Keratinocyte (primary cell): ENCODE measurements around the gene INSC. TPM values are rescaled to one million over a fixed set of nuclear protein-coding genes. Genes with fewer than 3 reads are reported as not detected.

Source experiments
- DNase-seq: peaks from one replicate; pipeline ENCODE4 v3.0.0-alpha.2; 2011; ENCODE audit warnings: low read depth, missing footprints, low spot score
- FAIRE-seq: peaks from 2 replicates; lab custom pipeline; 2011; peaks lifted over from hg19 to GRCh38; lab: Jason Lieb, UNC
- H2AFZ ChIP-seq: 2 replicates; pipeline ENCODE4 v1.6.0; 2012; ENCODE audit warnings: low read length, control low read depth, inconsistent platforms; ENCODE audit not compliant: control insufficient read depth
- H3K27ac ChIP-seq: 2 replicates; pipeline ENCODE4 v1.5.1; 2011; ENCODE audit warnings: low read length; ENCODE audit not compliant: control insufficient read depth, insufficient read depth
- H3K27me3 ChIP-seq: 3 replicates; pipeline ENCODE4 v1.6.0; 2011; ENCODE audit warnings: low read length; ENCODE audit not compliant: control insufficient read depth, insufficient read depth; ENCODE audit errors: extremely low read depth
- H3K36me3 ChIP-seq, 2 experiments: 2 replicates in 1 of 2; 3 replicates in 1 of 2; pipeline ENCODE4 v1.5.1; 2011; ENCODE audit warnings: low read length in 2 of 2, mild to moderate bottlenecking in 1 of 2; ENCODE audit not compliant: control insufficient read depth in 2 of 2, insufficient read depth in 2 of 2; ENCODE audit errors: extremely low read depth in 1 of 2
- H3K4me1 ChIP-seq: 3 replicates; pipeline ENCODE4 v1.5.1; 2011; ENCODE audit warnings: low read length; ENCODE audit not compliant: control insufficient read depth, insufficient read depth; ENCODE audit errors: extremely low read depth
- H3K4me2 ChIP-seq: 3 replicates; pipeline ENCODE4 v1.6.0; 2011; ENCODE audit warnings: low read depth, low read length; ENCODE audit not compliant: control insufficient read depth, insufficient read depth; ENCODE audit errors: extremely low read depth
- H3K4me3 ChIP-seq, 3 experiments: fragments of 200-600 bp in 1 of 3; sonication (generic) in 1 of 3; 2 replicates in 2 of 3; 3 replicates in 1 of 3; pipeline ENCODE4 v1.5.1; 2011 to 2016; ENCODE audit warnings: low read length in 3 of 3, mild to moderate bottlenecking in 3 of 3, control low read depth in 2 of 3, inconsistent platforms in 1 of 3, low read depth in 1 of 3, mixed read lengths in 1 of 3, mixed run types in 1 of 3, moderate library complexity in 1 of 3; ENCODE audit not compliant: control insufficient read depth in 2 of 3, insufficient read depth in 2 of 3; ENCODE audit errors: extremely low read depth in 1 of 3
- H3K79me2 ChIP-seq: 2 replicates; pipeline ENCODE4 v1.6.0; 2012; ENCODE audit warnings: low read length; ENCODE audit not compliant: control insufficient read depth, insufficient read depth
- H3K9ac ChIP-seq: 3 replicates; pipeline ENCODE4 v1.6.0; 2011; ENCODE audit warnings: low read length; ENCODE audit not compliant: control insufficient read depth, insufficient read depth; ENCODE audit errors: extremely low read depth
- H3K9me1 ChIP-seq: 3 replicates; pipeline ENCODE4 v1.6.0; 2011; ENCODE audit warnings: low read length; ENCODE audit not compliant: control insufficient read depth, insufficient read depth; ENCODE audit errors: extremely low read depth
- H3K9me3 ChIP-seq: 2 replicates; pipeline ENCODE4 v1.5.1; 2012; ENCODE audit warnings: low read depth, low read length; ENCODE audit not compliant: control insufficient read depth
- H4K20me1 ChIP-seq: 3 replicates; pipeline ENCODE4 v1.6.0; 2011; ENCODE audit warnings: low read length; ENCODE audit not compliant: control insufficient read depth, insufficient read depth; ENCODE audit errors: extremely low read depth
- EZH2 ChIP-seq: IDR thresholded peaks from one replicate; pipeline ENCODE4 v1.6.1; 2012; ENCODE audit warnings: inconsistent platforms, mild to moderate bottlenecking, low read length, moderate library complexity
- dilution Hi-C: fragments of 300-500 bp; cut with MboI; formaldehyde crosslinking; loops from one replicate; pipeline ENCODE4 v1.7.0; 2020; ENCODE audit warnings: low sequenced_read_pairs; ENCODE audit not compliant: extremely low pct_ligation_motif_present
- polyA plus RNA-seq, 5 experiments: library from polyadenylated mRNA; depleted of rRNA in 3 of 5; stranded (reverse) in 3 of 5; stranded (forward) in 1 of 5; unstranded in 1 of 5; fragments of >200 nt; gene quantifications; 1 replicate in 1 of 5; 2 replicates in 3 of 5; 3 replicates in 1 of 5; pipeline versions ENCODE4 v1.2.1 to v1.2.3, GENCODE V29; 2011 to 2012; ENCODE audit warnings: missing spikeins in 2 of 5, low read depth in 1 of 5, low replicate concordance in 1 of 5
- TF ChIP-seq, protein P1 (sequence below), 3 experiments: IDR thresholded peaks in 1 of 3; conservative IDR thresholded peaks in 1 of 3; optimal IDR thresholded peaks in 1 of 3; 2 replicates in 2 of 3; 3 replicates in 1 of 3; pipeline versions ENCODE3 to v1.5.1; 2011; ENCODE audit warnings: low read length in 3 of 3, mild to moderate bottlenecking in 3 of 3, moderate library complexity in 2 of 3, control low read depth in 1 of 3, inconsistent platforms in 1 of 3; ENCODE audit not compliant: insufficient read depth in 2 of 3; ENCODE audit errors: extremely low read depth in 1 of 3

Gene INSC
- polyA plus RNA-seq, 1 donor (not counting 4 experiments of a cell fraction or from before 2014, with no cell fraction given): 0.13 TPM

DNA sequence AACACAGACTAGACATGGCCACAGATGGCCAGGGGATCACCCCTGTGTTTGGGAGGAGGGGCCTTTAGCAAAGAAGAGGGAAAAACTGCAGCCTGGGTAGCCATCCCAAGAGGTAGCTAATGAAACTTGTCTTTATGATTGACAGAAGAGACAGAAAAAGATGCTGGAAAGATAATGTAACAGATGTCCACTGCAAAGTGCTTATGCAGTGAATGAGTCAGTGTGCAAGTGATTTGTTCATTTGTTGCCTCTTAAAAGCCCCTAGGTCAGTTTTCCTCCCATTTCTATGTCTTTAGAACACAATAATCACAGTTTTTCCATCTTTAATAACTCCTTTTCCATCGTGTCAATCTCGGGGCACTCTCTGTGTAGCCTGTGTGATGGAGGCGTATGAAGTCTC is 57.2 kb downstream of the INSC start:
- Histone ChIP-seq H3K9me1 (no peaks in the 10 kb centered on the region), H3K27ac (no peak overlapping the region), H3K9ac (no peak overlapping the region), H3K4me3 (no peak overlapping the region), H4K20me1 (no peaks in the 10 kb centered on the region), H3K36me3 (no peaks in the 10 kb centered on the region), H3K79me2 (no peaks in the 10 kb centered on the region), H3K4me2 (no peak overlapping the region), H2AFZ (no peak overlapping the region), H3K27me3 (no peaks in the 10 kb centered on the region), H3K4me1 (no peaks in the 10 kb centered on the region), H3K9me3 (no peaks in the 10 kb centered on the region)
- dilution Hi-C loops: no loop called here
- no peak for DNase-seq
- FAIRE-seq: no peak
- TF ChIP-seq, protein P1, sequence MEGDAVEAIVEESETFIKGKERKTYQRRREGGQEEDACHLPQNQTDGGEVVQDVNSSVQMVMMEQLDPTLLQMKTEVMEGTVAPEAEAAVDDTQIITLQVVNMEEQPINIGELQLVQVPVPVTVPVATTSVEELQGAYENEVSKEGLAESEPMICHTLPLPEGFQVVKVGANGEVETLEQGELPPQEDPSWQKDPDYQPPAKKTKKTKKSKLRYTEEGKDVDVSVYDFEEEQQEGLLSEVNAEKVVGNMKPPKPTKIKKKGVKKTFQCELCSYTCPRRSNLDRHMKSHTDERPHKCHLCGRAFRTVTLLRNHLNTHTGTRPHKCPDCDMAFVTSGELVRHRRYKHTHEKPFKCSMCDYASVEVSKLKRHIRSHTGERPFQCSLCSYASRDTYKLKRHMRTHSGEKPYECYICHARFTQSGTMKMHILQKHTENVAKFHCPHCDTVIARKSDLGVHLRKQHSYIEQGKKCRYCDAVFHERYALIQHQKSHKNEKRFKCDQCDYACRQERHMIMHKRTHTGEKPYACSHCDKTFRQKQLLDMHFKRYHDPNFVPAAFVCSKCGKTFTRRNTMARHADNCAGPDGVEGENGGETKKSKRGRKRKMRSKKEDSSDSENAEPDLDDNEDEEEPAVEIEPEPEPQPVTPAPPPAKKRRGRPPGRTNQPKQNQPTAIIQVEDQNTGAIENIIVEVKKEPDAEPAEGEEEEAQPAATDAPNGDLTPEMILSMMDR (optimal IDR thresholded peaks at IDR 0.05 in 1 of 3, IDR thresholded peaks at IDR 0.05 in 1 of 3, conservative IDR thresholded peaks at IDR 0.05 in 1 of 3; ENCODE audit: extremely low read depth in 1 of 3, insufficient read depth in 2 of 3, low read length in 3 of 3): no peak
- no peak for TF ChIP-seq EZH2

DNA sequence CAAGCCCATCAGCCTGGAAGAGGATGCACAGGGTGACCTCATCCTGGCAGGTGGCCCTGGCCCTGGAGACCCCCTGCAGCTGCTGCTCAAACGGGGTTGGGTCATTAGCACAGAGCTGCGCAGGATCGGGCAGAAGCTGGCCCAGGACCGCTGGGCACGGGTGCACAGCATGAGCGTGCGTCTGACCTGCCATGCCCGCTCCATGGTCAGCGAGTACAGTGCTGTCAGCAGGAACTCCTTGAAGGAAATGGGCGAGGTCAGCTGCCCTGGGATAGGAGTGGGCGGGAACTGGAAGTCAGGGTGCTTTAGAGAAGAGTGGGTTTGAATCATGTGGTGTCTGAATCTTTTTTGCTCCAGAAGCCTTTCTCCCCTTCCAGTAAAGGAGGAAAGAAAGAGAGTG is 61.1 kb downstream of the INSC start:
- H3K4me3 ChIP-seq: no peak overlapping the region
- H2AFZ ChIP-seq: no peak overlapping the region
- DNase-seq: no peak
- H3K9me1 ChIP-seq: no peaks in the 10 kb centered on the region
- no peaks in the 10 kb centered on the region for H4K20me1 ChIP-seq
- H3K4me2 ChIP-seq: no peak overlapping the region
- no peak for FAIRE-seq
- dilution Hi-C loops: no loop called here
- no peaks in the 10 kb centered on the region for H3K4me1 ChIP-seq
- no peak overlapping the region for H3K27ac ChIP-seq
- H3K79me2 ChIP-seq: no peaks in the 10 kb centered on the region
- H3K9me3 ChIP-seq: no peaks in the 10 kb centered on the region
- no peaks in the 10 kb centered on the region for H3K36me3 ChIP-seq
- no peak overlapping the region for H3K9ac ChIP-seq
- no peaks in the 10 kb centered on the region for H3K27me3 ChIP-seq
- TF ChIP-seq, protein P1 (optimal IDR thresholded peaks at IDR 0.05 in 1 of 3, IDR thresholded peaks at IDR 0.05 in 1 of 3, conservative IDR thresholded peaks at IDR 0.05 in 1 of 3; ENCODE audit: extremely low read depth in 1 of 3, insufficient read depth in 2 of 3, low read length in 3 of 3): no peak
- TF ChIP-seq EZH2: no peak
